Mesenchymal stem cell (in vitro differentiated cells and primary cell): Measurements from ENCODE around the gene MBL2.

Experiments
- DNase-seq: peaks from one replicate; pipeline ENCODE4 v3.0.0-alpha.2; 2013
- H2AFZ ChIP-seq: one replicate; pipeline ENCODE4 v1.6.1; 2013; ENCODE audit warnings: low read depth, mild to moderate bottlenecking, control low read depth, inconsistent platforms, low read length, moderate library complexity
- H2AK5ac ChIP-seq: 2 replicates; pipeline ENCODE4 v1.6.1; 2013; ENCODE audit warnings: low read length, moderate library complexity, mild to moderate bottlenecking, inconsistent platforms; ENCODE audit not compliant: severe bottlenecking
- H2BK120ac ChIP-seq: one replicate; pipeline ENCODE4 v1.6.1; 2013; ENCODE audit warnings: low read depth, mild to moderate bottlenecking, inconsistent platforms, low read length, moderate library complexity
- H2BK12ac ChIP-seq, 2 experiments: one replicate each; pipeline ENCODE4 v1.6.1; 2013; ENCODE audit warnings: inconsistent platforms in 2 of 2, low read length in 2 of 2, mild to moderate bottlenecking in 2 of 2, moderate library complexity in 2 of 2, control low read depth in 1 of 2
- H2BK15ac ChIP-seq: one replicate; pipeline ENCODE4 v1.6.1; 2013; ENCODE audit warnings: mild to moderate bottlenecking, low read depth, inconsistent platforms; ENCODE audit not compliant: poor library complexity, severe bottlenecking
- H2BK5ac ChIP-seq: 2 replicates; pipeline ENCODE4 v1.6.1; 2013; ENCODE audit warnings: low read depth, mild to moderate bottlenecking, low read length, control low read depth, inconsistent platforms; ENCODE audit not compliant: poor library complexity, severe bottlenecking
- H3K14ac ChIP-seq, 2 experiments: one replicate each; pipeline ENCODE4 v1.6.1; 2013; ENCODE audit warnings: inconsistent platforms in 2 of 2, low read length in 2 of 2, control low read depth in 1 of 2, mild to moderate bottlenecking in 1 of 2, moderate library complexity in 1 of 2
- H3K18ac ChIP-seq, 2 experiments: one replicate each; pipeline ENCODE4 v1.6.1; 2013; ENCODE audit warnings: inconsistent platforms in 2 of 2, low read length in 2 of 2, control low read depth in 1 of 2, low read depth in 1 of 2, mild to moderate bottlenecking in 1 of 2
- H3K23ac ChIP-seq, 2 experiments: one replicate each; pipeline ENCODE4 v1.6.1; 2013; ENCODE audit warnings: inconsistent platforms in 2 of 2, low read length in 2 of 2, mild to moderate bottlenecking in 2 of 2, moderate library complexity in 2 of 2, control low read depth in 1 of 2
- H3K27ac ChIP-seq: 2 replicates; pipeline ENCODE4 v1.5.1; 2013; ENCODE audit warnings: mild to moderate bottlenecking, moderate library complexity, low read length, control low read depth, inconsistent platforms; ENCODE audit not compliant: poor library complexity, severe bottlenecking
- H3K27me3 ChIP-seq, 2 experiments: 2 replicates each; pipeline versions ENCODE4 v1.6.1 to v1.7.0; 2013; ENCODE audit warnings: low read length in 2 of 2, mild to moderate bottlenecking in 2 of 2, moderate library complexity in 2 of 2, control low read depth in 1 of 2, inconsistent platforms in 1 of 2; ENCODE audit not compliant: control insufficient read depth in 1 of 2, insufficient read depth in 1 of 2
- H3K36me3 ChIP-seq, 2 experiments: 2 replicates each; pipeline versions ENCODE4 v1.6.1 to v1.7.0; 2013; ENCODE audit warnings: low read length in 2 of 2, control low read depth in 1 of 2, inconsistent platforms in 1 of 2, low read depth in 1 of 2, mild to moderate bottlenecking in 1 of 2; ENCODE audit not compliant: insufficient read depth in 2 of 2, control insufficient read depth in 1 of 2
- H3K4ac ChIP-seq, 2 experiments: one replicate each; pipeline ENCODE4 v1.6.1; 2013; ENCODE audit warnings: inconsistent platforms in 2 of 2, low read length in 2 of 2, mild to moderate bottlenecking in 2 of 2, moderate library complexity in 2 of 2, control low read depth in 1 of 2, low read depth in 1 of 2
- H3K4me1 ChIP-seq: 2 replicates; pipeline ENCODE4 v1.6.1; 2013; ENCODE audit warnings: low read depth, low read length, control low read depth; ENCODE audit not compliant: control insufficient read depth, insufficient read depth
- H3K4me2 ChIP-seq: 2 replicates; pipeline ENCODE4 v1.6.1; 2013; ENCODE audit warnings: low read length, mild to moderate bottlenecking, inconsistent platforms; ENCODE audit not compliant: poor library complexity, severe bottlenecking
- H3K4me3 ChIP-seq, 2 experiments: 2 replicates each; pipeline versions ENCODE4 v1.5.1 to v1.7.0; 2013; ENCODE audit warnings: low read length in 2 of 2, mild to moderate bottlenecking in 2 of 2, control low read depth in 1 of 2, low read depth in 1 of 2; ENCODE audit not compliant: insufficient read depth in 1 of 2
- H3K79me1 ChIP-seq: replicated peaks from 2 replicates; pipeline ENCODE4 v1.6.1; 2013; ENCODE audit warnings: mild to moderate bottlenecking, control low read depth, low read length, inconsistent platforms; ENCODE audit not compliant: poor library complexity, severe bottlenecking
- H3K9ac ChIP-seq: 2 replicates; pipeline ENCODE4 v1.7.0; 2013; ENCODE audit warnings: mild to moderate bottlenecking, low read length, moderate library complexity
- H3K9me3 ChIP-seq: 2 replicates; pipeline ENCODE4 v1.7.0; 2013; ENCODE audit warnings: mild to moderate bottlenecking, low read length; ENCODE audit not compliant: control insufficient read depth
- H4K8ac ChIP-seq: one replicate; pipeline ENCODE4 v1.6.1; 2013; ENCODE audit warnings: inconsistent platforms, mild to moderate bottlenecking, low read length, moderate library complexity
- H4K91ac ChIP-seq: one replicate; pipeline ENCODE4 v1.6.1; 2013; ENCODE audit warnings: mild to moderate bottlenecking, low read length, inconsistent platforms
- WGBS: methylation state at CpG from one replicate; pipeline ENCODE4 v1.1.7; 2013; ENCODE audit warnings: mixed read lengths; 5-methylcytosine and 5-hydroxymethylcytosine counted together

The MBL2 gene

DNA sequence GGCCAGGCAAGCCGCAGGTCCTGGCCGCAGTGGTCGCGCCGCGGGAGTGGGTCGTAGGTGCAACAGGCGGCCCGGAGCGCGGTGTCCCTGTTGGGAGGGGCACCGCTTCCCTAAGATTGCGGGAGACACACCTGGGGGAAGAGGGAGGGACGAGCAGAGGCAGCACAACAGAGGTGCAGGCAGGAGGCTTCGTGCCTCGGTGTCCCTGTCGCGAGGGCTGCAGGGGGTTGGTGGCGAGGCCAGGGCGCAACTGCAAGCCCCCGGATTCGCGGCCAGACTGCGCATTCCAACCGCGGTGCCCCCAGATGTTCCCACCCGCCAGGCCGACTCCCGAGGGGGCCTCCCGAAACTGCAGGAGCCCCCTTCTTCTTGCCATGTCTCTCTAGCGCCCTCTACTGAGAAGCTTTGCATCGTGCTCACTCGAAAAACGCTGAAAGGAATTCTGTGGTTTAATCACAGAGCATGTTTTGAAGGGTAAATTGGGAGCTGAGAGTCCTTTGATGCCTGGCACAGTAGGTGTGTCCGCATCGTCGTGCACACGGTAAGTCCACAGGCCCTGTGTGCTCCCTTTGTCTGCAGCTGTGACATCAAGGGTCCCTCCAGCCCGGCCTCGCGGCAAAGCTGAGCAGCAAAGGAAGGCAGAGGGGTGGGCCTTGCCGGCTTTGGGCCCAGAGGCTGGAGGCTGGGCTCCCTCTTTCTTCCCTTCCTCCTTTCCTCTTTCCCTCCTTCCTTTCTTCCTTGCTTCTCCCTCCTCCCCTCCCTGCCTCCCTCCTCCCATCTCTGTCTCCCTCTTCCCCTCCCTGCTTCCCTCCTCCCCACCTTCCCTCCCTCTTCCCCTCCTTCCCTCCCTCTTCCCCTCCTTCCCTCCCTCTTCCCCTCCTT is 6.2 kb upstream of the MBL2 start:
- H2BK15ac ChIP-seq: no peak overlapping the region

GRCh38 chr10:52777414-52777813 is 4.8 kb upstream of the MBL2 start:
- H3K14ac ChIP-seq: no peak overlapping the region
- no peaks in the 10 kb centered on the region for H3K4me1 ChIP-seq
- H3K9ac ChIP-seq: no peak overlapping the region
- no peak for DNase-seq
- no peaks in the 10 kb centered on the region for H3K36me3 ChIP-seq
- H2AFZ ChIP-seq: no peak overlapping the region
- H3K23ac ChIP-seq: no peak overlapping the region
- H2AK5ac ChIP-seq: no peak overlapping the region
- H2BK5ac ChIP-seq: no peak overlapping the region
- H3K18ac ChIP-seq: no peak overlapping the region
- H3K4me2 ChIP-seq: no peak overlapping the region
- H2BK12ac ChIP-seq: no peak overlapping the region
- H2BK15ac ChIP-seq: no peak overlapping the region
- no peak overlapping the region for H4K91ac ChIP-seq
- H4K8ac ChIP-seq: no peak overlapping the region
- H3K4ac ChIP-seq: no peak overlapping the region
- no peak overlapping the region for H2BK120ac ChIP-seq
- no peak overlapping the region for H3K4me3 ChIP-seq
- no peak overlapping the region for H3K27ac ChIP-seq
- H3K9me3 ChIP-seq: no peaks in the 10 kb centered on the region
- H3K27me3 ChIP-seq: peaks cover 0 to 33% of the 10 kb centered on the region in 2 experiments
- 95% methylated on average over 4 of the region's 5 CpGs for WGBS
- H3K79me1 ChIP-seq: no peaks in the 10 kb centered on the region

More for the DNA sequence above, 6.2 kb upstream of the MBL2 start:
- Histone ChIP-seq H2BK120ac (no peak overlapping the region), H3K27me3 (peaks cover 0 to 38% of the 10 kb centered on the region in 2 experiments), H3K9ac (no peak overlapping the region), H2AFZ (no peak overlapping the region), H3K18ac (no peak overlapping the region), H3K4ac (no peak overlapping the region), H3K4me2 (no peak overlapping the region), H4K91ac (no peak overlapping the region), H3K9me3 (peaks cover under 1% of the 10 kb centered on the region), H2BK5ac (no peak overlapping the region), H3K27ac (no peak overlapping the region), H4K8ac (no peak overlapping the region), H2AK5ac (no peak overlapping the region), H3K14ac (no peak overlapping the region), H3K4me3 (peak overlapping the region in 1 of 2 experiments; percentile 56), H3K79me1 (no peaks in the 10 kb centered on the region), H3K23ac (no peak overlapping the region), H3K4me1 (no peaks in the 10 kb centered on the region), H2BK12ac (no peak overlapping the region), H3K36me3 (no peaks in the 10 kb centered on the region)
- 79% methylated on average over 38 of the region's 42 CpGs for WGBS
- no peak for DNase-seq

DNA sequence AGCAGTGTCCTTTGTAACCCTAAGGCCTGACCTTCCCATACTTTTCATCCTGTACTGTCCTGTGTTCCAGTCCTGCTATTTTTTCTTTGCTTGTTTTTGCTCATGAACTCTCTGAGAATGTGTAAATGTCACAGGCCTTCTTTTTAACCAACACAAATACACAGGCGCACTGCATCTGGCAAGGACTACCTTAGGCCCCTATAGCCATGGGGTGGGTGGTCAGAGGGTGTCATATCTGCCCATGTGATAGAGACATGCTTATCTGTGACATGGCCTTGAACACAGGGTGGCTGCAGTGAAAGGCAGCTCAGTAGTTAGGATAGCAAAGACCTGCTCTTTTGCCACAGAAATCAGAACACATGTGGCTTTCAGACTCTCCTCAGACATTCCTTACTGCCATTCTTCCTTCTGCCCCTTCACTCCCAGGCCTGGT is 3.9 kb upstream of the MBL2 start:
- Histone ChIP-seq H2AFZ (no peak overlapping the region), H2BK120ac (no peak overlapping the region), H3K9ac (no peak overlapping the region), H4K91ac (no peak overlapping the region), H2BK12ac (no peak overlapping the region), H3K14ac (no peak overlapping the region), H3K4me2 (no peak overlapping the region), H3K36me3 (no peaks in the 10 kb centered on the region), H3K4me1 (peaks cover 2% of the 10 kb centered on the region), H3K79me1 (no peaks in the 10 kb centered on the region), H3K18ac (no peak overlapping the region), H3K27ac (no peak overlapping the region), H3K9me3 (no peaks in the 10 kb centered on the region), H3K23ac (no peak overlapping the region), H3K27me3 (peaks cover 0 to 32% of the 10 kb centered on the region in 2 experiments), H2BK5ac (no peak overlapping the region), H2BK15ac (no peak overlapping the region), H4K8ac (no peak overlapping the region), H3K4ac (no peak overlapping the region), H3K4me3 (no peak overlapping the region), H2AK5ac (no peak overlapping the region)
- no peak for DNase-seq
- no CpG with 5 or more reads among the region's 1 CpG for WGBS

DNA sequence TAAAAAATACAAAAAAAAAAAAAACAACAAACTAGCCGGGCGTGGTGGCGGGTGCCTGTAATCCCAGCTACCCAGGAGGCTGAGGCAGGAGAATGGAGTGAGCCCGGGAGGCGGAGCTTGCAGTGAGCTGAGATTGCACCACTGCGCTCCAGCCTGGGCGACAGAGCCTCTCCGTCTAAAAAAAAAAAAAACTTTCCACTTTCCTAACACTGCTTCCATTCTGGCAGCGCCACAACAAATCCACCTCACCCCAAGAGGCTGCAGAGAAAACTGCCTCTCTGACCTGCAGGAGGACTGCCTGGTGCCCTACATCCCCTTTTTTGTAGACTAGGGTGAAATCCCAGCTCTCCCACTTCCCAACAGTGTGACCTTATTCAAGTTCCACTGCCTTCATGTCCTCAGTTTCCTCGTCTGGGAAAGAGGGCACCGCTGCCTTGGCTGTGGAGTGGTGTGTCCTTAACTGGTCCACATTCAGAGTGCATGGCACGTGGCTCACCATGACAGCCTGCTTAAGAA is 2.6 kb upstream of the MBL2 start:
- H4K91ac ChIP-seq: no peak overlapping the region
- H3K9ac ChIP-seq: no peak overlapping the region
- no peak overlapping the region for H3K18ac ChIP-seq
- no peak overlapping the region for H2AK5ac ChIP-seq
- no peak overlapping the region for H2AFZ ChIP-seq
- no peak overlapping the region for H3K27ac ChIP-seq
- H3K23ac ChIP-seq: peak overlapping the region in 1 of 2 experiments; percentile 18
- H3K4me2 ChIP-seq: no peak overlapping the region
- no peak overlapping the region for H3K4ac ChIP-seq
- H3K9me3 ChIP-seq: no peaks in the 10 kb centered on the region
- H2BK5ac ChIP-seq: no peak overlapping the region
- H2BK15ac ChIP-seq: no peak overlapping the region
- no peak overlapping the region for H3K14ac ChIP-seq
- no peaks in the 10 kb centered on the region for H3K79me1 ChIP-seq
- no peak overlapping the region for H4K8ac ChIP-seq
- no peaks in the 10 kb centered on the region for H3K36me3 ChIP-seq
- peaks cover 2% of the 10 kb centered on the region for H3K4me1 ChIP-seq
- no peak overlapping the region for H2BK120ac ChIP-seq
- peaks cover 0 to 32% of the 10 kb centered on the region in 2 experiments for H3K27me3 ChIP-seq
- 80% methylated on average over 9 of the region's 12 CpGs for WGBS
- DNase-seq: no peak
- peak overlapping the region in 1 of 2 experiments; percentile 33 for H2BK12ac ChIP-seq
- no peak overlapping the region for H3K4me3 ChIP-seq
